Measurements from ENCODE around the gene DYDC2.

DYDC2 gene

GRCh38 chr10:80365510-80365909 lies 8.9 kb downstream of the DYDC2 start:
- no peak overlapping the region for H3K27ac ChIP-seq
- TF ChIP-seq ZFX (IDR thresholded peaks at IDR 0.05; ENCODE audit: borderline replicate concordance) (no peak), CTCF (IDR thresholded peaks at IDR 0.05) (no peak)

- no peak overlapping the region for H3K27ac ChIP-seq
- no peak for TF ChIP-seq ZFX (IDR thresholded peaks at IDR 0.05; ENCODE audit: borderline replicate concordance)
- TF ChIP-seq CTCF (IDR thresholded peaks at IDR 0.05), result no peak
These were observed 14.9 kb downstream of the DYDC2 start for GRCh38 chr10:80371467-80371866.

- no peak overlapping the region for H3K27ac ChIP-seq
- TF ChIP-seq ZFX (IDR thresholded peaks at IDR 0.05; ENCODE audit: borderline replicate concordance) (no peak), CTCF (IDR thresholded peaks at IDR 0.05) (no peak)
These were observed 16.1 kb downstream of the DYDC2 start for GRCh38 chr10:80372675-80373074.

GRCh38 chr10:80373502-80373901 lies 16.9 kb downstream of the DYDC2 start:
- no peak overlapping the region for H3K27ac ChIP-seq

GRCh38 chr10:80379701-80380100 lies 23.1 kb downstream of the DYDC2 start:
- no peak overlapping the region for H3K27ac ChIP-seq
- TF ChIP-seq ZFX (IDR thresholded peaks at IDR 0.05; ENCODE audit: borderline replicate concordance) (no peak), CTCF (IDR thresholded peaks at IDR 0.05) (no peak)

More at GRCh38 chr10:80373502-80373901, 16.9 kb downstream of the DYDC2 start:
- no peak for TF ChIP-seq ZFX (IDR thresholded peaks at IDR 0.05; ENCODE audit: borderline replicate concordance)
- no peak for TF ChIP-seq CTCF (IDR thresholded peaks at IDR 0.05)

GRCh38 chr10:80380185-80380584 lies 23.6 kb downstream of the DYDC2 start:
- no peak overlapping the region for H3K27ac ChIP-seq
- no peak for TF ChIP-seq ZFX (IDR thresholded peaks at IDR 0.05; ENCODE audit: borderline replicate concordance)
- TF ChIP-seq CTCF (IDR thresholded peaks at IDR 0.05), result no peak

GRCh38 chr10:80382989-80383388 lies 26.4 kb downstream of the DYDC2 start:
- no peak overlapping the region for H3K27ac ChIP-seq
- TF ChIP-seq CTCF (IDR thresholded peaks at IDR 0.05), result peak; percentile 59
- no peak for TF ChIP-seq ZFX (IDR thresholded peaks at IDR 0.05; ENCODE audit: borderline replicate concordance)

Data from 22Rv1 (cell line).